Hepatocyte (in vitro differentiated cells): ENCODE results near the gene PSMG3. TPM values are rescaled to one million over a fixed set of nuclear protein-coding genes. Genes with fewer than 3 reads are reported as not detected.

Experiments
- DNase-seq: peaks from one replicate; pipeline ENCODE4 v3.0.0-alpha.2; 2016; ENCODE audit warnings: low spot score
- H2AFZ ChIP-seq: fragments of 200-600 bp; sonication (generic); 2 replicates; pipeline ENCODE4 v1.6.0; 2016; ENCODE audit warnings: antibody characterized with exemption, mild to moderate bottlenecking
- H3K27ac ChIP-seq: fragments of 200-600 bp; sonication (generic); 2 replicates; pipeline ENCODE4 v1.5.1; 2016; ENCODE audit warnings: mild to moderate bottlenecking
- H3K27me3 ChIP-seq: fragments of 200-600 bp; sonication (generic); 2 replicates; pipeline ENCODE4 v1.6.1; 2016
- H3K36me3 ChIP-seq: fragments of 200-600 bp; sonication (generic); replicated peaks from 2 replicates; pipeline ENCODE4 v1.5.1; 2016; ENCODE audit warnings: low read depth; ENCODE audit not compliant: insufficient read depth
- H3K4me1 ChIP-seq: fragments of 200-600 bp; sonication (generic); 2 replicates; pipeline ENCODE4 v1.5.1; 2016; ENCODE audit warnings: mild to moderate bottlenecking, moderate library complexity; ENCODE audit not compliant: insufficient read depth
- H3K4me2 ChIP-seq: fragments of 200-600 bp; sonication (generic); 2 replicates; pipeline ENCODE4 v1.6.0; 2016
- H3K4me3 ChIP-seq: fragments of 200-600 bp; sonication (generic); 2 replicates; pipeline ENCODE4 v1.5.1; 2016; ENCODE audit warnings: mild to moderate bottlenecking
- H3K79me2 ChIP-seq: fragments of 200-600 bp; sonication (generic); 2 replicates; pipeline ENCODE4 v1.6.0; 2017; ENCODE audit warnings: mild to moderate bottlenecking
- H3K9me2 ChIP-seq: fragments of 200-600 bp; sonication (generic); replicated peaks from 2 replicates; pipeline ENCODE4 v1.6.0; 2017; ENCODE audit warnings: mild to moderate bottlenecking; ENCODE audit not compliant: insufficient read depth
- H3K9me3 ChIP-seq: fragments of 200-600 bp; sonication (generic); 2 replicates; pipeline ENCODE4 v1.5.1; 2016; ENCODE audit warnings: low read depth, mild to moderate bottlenecking
- H4K20me1 ChIP-seq: fragments of 200-600 bp; sonication (generic); 2 replicates; pipeline ENCODE4 v1.6.0; 2016; ENCODE audit warnings: mild to moderate bottlenecking; ENCODE audit not compliant: insufficient read depth, poor library complexity, severe bottlenecking
- CTCF ChIP-seq: fragments of 200-600 bp; sonication (generic); IDR thresholded peaks from 2 replicates; pipeline ENCODE4 v1.5.1; 2016; ENCODE audit warnings: antibody characterized with exemption, mild to moderate bottlenecking; ENCODE audit not compliant: poor library complexity
- EZH2 ChIP-seq: fragments of 200-600 bp; sonication (generic); IDR thresholded peaks from 2 replicates; pipeline ENCODE4 v1.6.1; 2016; ENCODE audit warnings: antibody characterized with exemption, mild to moderate bottlenecking, borderline replicate concordance
- EZH2phosphoT487 ChIP-seq: fragments of 200-600 bp; sonication (generic); IDR thresholded peaks from one replicate; pipeline ENCODE4 v1.6.1; 2018; ENCODE audit warnings: antibody characterized with exemption, mild to moderate bottlenecking, low read depth, moderate library complexity; ENCODE audit not compliant: unreplicated experiment, severe bottlenecking
- WGBS: methylation state at CpG from one replicate; pipeline ENCODE4 v1.1.6; 2016; ENCODE audit warnings: low lambda C conversion rate; ENCODE audit errors: missing lambda C conversion rate; 5-methylcytosine and 5-hydroxymethylcytosine counted together
- polyA plus RNA-seq: library from polyadenylated mRNA; unstranded; fragments of >200 nt; fragmentation: Nextera tagmentation; extraction: Ambion mirVana; gene quantifications from 2 replicates; pipeline ENCODE4 v1.2.1, GENCODE V29; 2016
- total RNA-seq: library from RNA; depleted of rRNA; stranded (reverse); fragments of >200 nt; gene quantifications from 2 replicates; pipeline ENCODE4 v1.2.3, GENCODE V29; 2014

PSMG3 gene
- total and polyA plus RNA-seq, 2 experiments from 2014 or later = 42.7 to 44.8 TPM

GRCh38 chr7:1562116-1562515 is 7.7 kb downstream of the PSMG3 start:
- WGBS = 79% methylated on average over 16 of the region's 16 CpGs
- Histone ChIP-seq H3K36me3 (no peaks in the 10 kb centered on the region), H2AFZ (no peak overlapping the region), H3K4me1 (peaks cover 3% of the 10 kb centered on the region), H3K79me2 (no peaks in the 10 kb centered on the region), H3K4me2 (no peak overlapping the region), H3K9me3 (no peaks in the 10 kb centered on the region), H3K27me3 (no peaks in the 10 kb centered on the region), H3K27ac (no peak overlapping the region), H3K9me2 (no peaks in the 10 kb centered on the region), H4K20me1 (no peaks in the 10 kb centered on the region), H3K4me3 (no peak overlapping the region)
- no peak for DNase-seq
- TF ChIP-seq CTCF (no peak), EZH2phosphoT487 (no peak), EZH2 (no peak)

GRCh38 chr7:1561036-1561940 is 8.5 kb downstream of the PSMG3 start:
- Histone ChIP-seq H3K36me3 (no peaks in the 10 kb centered on the region), H3K4me1 (peaks cover 2% of the 10 kb centered on the region), H3K4me2 (no peak overlapping the region), H2AFZ (no peak overlapping the region), H4K20me1 (no peaks in the 10 kb centered on the region), H3K27me3 (no peaks in the 10 kb centered on the region), H3K9me3 (no peaks in the 10 kb centered on the region), H3K79me2 (no peaks in the 10 kb centered on the region), H3K4me3 (no peak overlapping the region), H3K27ac (no peak overlapping the region), H3K9me2 (no peaks in the 10 kb centered on the region)
- no peak for TF ChIP-seq EZH2
- no peak for TF ChIP-seq EZH2phosphoT487
- TF ChIP-seq CTCF = no peak
- WGBS = 94% methylated on average over 26 of the region's 34 CpGs
- no peak for DNase-seq

GRCh38 chr7:1560620-1561031 is 9.2 kb downstream of the PSMG3 start:
- no peaks in the 10 kb centered on the region for H3K36me3 ChIP-seq
- no peaks in the 10 kb centered on the region for H3K9me3 ChIP-seq
- no peaks in the 10 kb centered on the region for H3K79me2 ChIP-seq
- H3K4me3 ChIP-seq = no peak overlapping the region
- DNase-seq = no peak
- no peak overlapping the region for H3K27ac ChIP-seq
- no peak overlapping the region for H3K4me2 ChIP-seq
- TF ChIP-seq EZH2phosphoT487 (no peak), EZH2 (no peak), CTCF (no peak)
- no peaks in the 10 kb centered on the region for H4K20me1 ChIP-seq
- H3K4me1 ChIP-seq = peaks cover 9% of the 10 kb centered on the region
- no peaks in the 10 kb centered on the region for H3K27me3 ChIP-seq
- H2AFZ ChIP-seq = no peak overlapping the region
- H3K9me2 ChIP-seq = no peaks in the 10 kb centered on the region
- WGBS = 74% methylated on average over 12 of the region's 13 CpGs
